ENCODE measurements around the gene WDR54. TPM values are rescaled to one million over a fixed set of nuclear protein-coding genes. Genes with fewer than 3 reads are reported as not detected.

The WDR54 gene
- total RNA-seq, 1 experiment from 2014 or later, result 27.7 TPM

DNA sequence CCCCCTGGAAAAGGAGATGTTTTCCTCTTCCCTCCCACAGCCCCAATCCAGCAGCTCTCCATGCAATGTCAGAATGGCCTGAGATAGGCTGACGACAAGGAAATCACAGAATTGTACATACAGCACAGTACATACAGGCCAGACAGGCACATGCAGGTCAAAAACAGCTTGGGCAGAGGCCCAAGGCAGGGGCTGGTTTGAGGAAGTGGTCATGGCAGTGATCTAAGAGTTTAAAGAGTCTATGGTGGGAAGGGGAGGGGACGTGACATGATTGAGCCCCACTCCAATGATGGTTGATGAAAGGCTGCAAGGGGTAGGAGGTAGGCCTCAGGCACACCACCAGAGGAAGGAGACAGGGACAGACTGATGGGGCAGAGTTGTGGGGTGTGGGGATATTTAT lies 45.7 kb upstream of the WDR54 start:
- no peak for TF ChIP-seq TCF7L2 (IDR thresholded peaks at IDR 0.05; ENCODE audit: low read depth, low read length)
- TF ChIP-seq, protein P1, sequence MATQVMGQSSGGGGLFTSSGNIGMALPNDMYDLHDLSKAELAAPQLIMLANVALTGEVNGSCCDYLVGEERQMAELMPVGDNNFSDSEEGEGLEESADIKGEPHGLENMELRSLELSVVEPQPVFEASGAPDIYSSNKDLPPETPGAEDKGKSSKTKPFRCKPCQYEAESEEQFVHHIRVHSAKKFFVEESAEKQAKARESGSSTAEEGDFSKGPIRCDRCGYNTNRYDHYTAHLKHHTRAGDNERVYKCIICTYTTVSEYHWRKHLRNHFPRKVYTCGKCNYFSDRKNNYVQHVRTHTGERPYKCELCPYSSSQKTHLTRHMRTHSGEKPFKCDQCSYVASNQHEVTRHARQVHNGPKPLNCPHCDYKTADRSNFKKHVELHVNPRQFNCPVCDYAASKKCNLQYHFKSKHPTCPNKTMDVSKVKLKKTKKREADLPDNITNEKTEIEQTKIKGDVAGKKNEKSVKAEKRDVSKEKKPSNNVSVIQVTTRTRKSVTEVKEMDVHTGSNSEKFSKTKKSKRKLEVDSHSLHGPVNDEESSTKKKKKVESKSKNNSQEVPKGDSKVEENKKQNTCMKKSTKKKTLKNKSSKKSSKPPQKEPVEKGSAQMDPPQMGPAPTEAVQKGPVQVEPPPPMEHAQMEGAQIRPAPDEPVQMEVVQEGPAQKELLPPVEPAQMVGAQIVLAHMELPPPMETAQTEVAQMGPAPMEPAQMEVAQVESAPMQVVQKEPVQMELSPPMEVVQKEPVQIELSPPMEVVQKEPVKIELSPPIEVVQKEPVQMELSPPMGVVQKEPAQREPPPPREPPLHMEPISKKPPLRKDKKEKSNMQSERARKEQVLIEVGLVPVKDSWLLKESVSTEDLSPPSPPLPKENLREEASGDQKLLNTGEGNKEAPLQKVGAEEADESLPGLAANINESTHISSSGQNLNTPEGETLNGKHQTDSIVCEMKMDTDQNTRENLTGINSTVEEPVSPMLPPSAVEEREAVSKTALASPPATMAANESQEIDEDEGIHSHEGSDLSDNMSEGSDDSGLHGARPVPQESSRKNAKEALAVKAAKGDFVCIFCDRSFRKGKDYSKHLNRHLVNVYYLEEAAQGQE (IDR thresholded peaks at IDR 0.05; ENCODE audit: insufficient read depth in 1 of 2, low read depth in 2 of 2, low read length in 1 of 2), result no peak
- TF ChIP-seq SIN3A (IDR thresholded peaks at IDR 0.05; ENCODE audit: borderline replicate concordance, insufficient read depth, low read depth, low read length), result no peak
- TF ChIP-seq POLR2AphosphoS5 (IDR thresholded peaks at IDR 0.05; ENCODE audit: low read depth, low read length), result no peak
- TF ChIP-seq, protein P2, sequence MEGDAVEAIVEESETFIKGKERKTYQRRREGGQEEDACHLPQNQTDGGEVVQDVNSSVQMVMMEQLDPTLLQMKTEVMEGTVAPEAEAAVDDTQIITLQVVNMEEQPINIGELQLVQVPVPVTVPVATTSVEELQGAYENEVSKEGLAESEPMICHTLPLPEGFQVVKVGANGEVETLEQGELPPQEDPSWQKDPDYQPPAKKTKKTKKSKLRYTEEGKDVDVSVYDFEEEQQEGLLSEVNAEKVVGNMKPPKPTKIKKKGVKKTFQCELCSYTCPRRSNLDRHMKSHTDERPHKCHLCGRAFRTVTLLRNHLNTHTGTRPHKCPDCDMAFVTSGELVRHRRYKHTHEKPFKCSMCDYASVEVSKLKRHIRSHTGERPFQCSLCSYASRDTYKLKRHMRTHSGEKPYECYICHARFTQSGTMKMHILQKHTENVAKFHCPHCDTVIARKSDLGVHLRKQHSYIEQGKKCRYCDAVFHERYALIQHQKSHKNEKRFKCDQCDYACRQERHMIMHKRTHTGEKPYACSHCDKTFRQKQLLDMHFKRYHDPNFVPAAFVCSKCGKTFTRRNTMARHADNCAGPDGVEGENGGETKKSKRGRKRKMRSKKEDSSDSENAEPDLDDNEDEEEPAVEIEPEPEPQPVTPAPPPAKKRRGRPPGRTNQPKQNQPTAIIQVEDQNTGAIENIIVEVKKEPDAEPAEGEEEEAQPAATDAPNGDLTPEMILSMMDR (IDR thresholded peaks at IDR 0.05), result no peak
- BruUV-seq (replicated peaks), result no TSS peak
- in situ Hi-C loops (cut with HindIII; ENCODE audit: low pct_unique_long_range_greater_than_20kb, low sequenced_read_pairs) (no loop called here), intact Hi-C loops (cut with micrococcal nuclease; ENCODE audit: unreplicated experiment) (no loop called here)
- CTCF ChIA-PET, result no interaction called here
- DNase-seq (ENCODE audit: low read depth, low spot score), result no peak
- Histone ChIP-seq H3K36me3 (ENCODE audit: control insufficient read depth, insufficient read depth, low read length) (peaks cover 2% of the 10 kb centered on the region; the same call in 1 of the 2 replicates), H3K27ac (ENCODE audit: low read length) (no peak overlapping the region), H3K27me3 (ENCODE audit: control insufficient read depth, insufficient read depth, low read length) (no peaks in the 10 kb centered on the region), H3K9me3 (ENCODE audit: control insufficient read depth, insufficient read depth, low read depth, low read length) (no peaks in the 10 kb centered on the region), H3K4me1 (ENCODE audit: control insufficient read depth, insufficient read depth, low read length) (peaks cover 6% of the 10 kb centered on the region; the same call in 1 of the 2 replicates), H3K4me3 (ENCODE audit: low read depth in 2 of 2, low read length in 2 of 2) (no peak overlapping the region)
- ATAC-seq, result no peak
- POLR2A ChIA-PET, result no interaction called here

DNA sequence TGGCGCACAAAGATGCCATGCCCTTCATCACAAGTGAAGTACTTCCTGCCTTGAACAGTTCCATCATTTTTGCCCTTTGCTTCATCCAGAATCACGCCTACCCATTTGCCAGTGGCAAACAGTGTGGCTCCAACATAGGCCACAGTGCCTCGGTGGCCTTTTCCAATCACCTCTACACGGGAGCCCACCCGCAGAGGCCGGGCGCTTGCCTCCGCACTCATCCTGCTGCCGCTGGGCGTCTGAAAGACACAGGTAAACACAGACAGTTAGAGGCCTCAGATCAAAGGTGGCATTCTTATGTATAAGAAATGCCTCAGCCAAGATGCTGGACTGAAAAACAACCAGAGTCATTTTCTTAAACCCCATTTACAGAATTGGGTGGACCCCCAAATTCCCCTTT lies 43.5 kb upstream of the WDR54 start:
- Histone ChIP-seq H3K27ac (ENCODE audit: low read length) (no peak overlapping the region), H3K36me3 (ENCODE audit: control insufficient read depth, insufficient read depth, low read length) (peaks cover 2% of the 10 kb centered on the region; the same call in 1 of the 2 replicates), H3K4me1 (ENCODE audit: control insufficient read depth, insufficient read depth, low read length) (peaks cover 6% of the 10 kb centered on the region; the same call in 1 of the 2 replicates), H3K9me3 (ENCODE audit: control insufficient read depth, insufficient read depth, low read depth, low read length) (no peaks in the 10 kb centered on the region), H3K4me3 (ENCODE audit: low read depth in 2 of 2, low read length in 2 of 2) (no peak overlapping the region), H3K27me3 (ENCODE audit: control insufficient read depth, insufficient read depth, low read length) (no peaks in the 10 kb centered on the region)
- DNase-seq (ENCODE audit: low read depth, low spot score), result no peak
- ChIA-PET POLR2A (no interaction called here), CTCF (no interaction called here)
- no peak for ATAC-seq
- TF ChIP-seq SIN3A (IDR thresholded peaks at IDR 0.05; ENCODE audit: borderline replicate concordance, insufficient read depth, low read depth, low read length) (no peak), POLR2AphosphoS5 (IDR thresholded peaks at IDR 0.05; ENCODE audit: low read depth, low read length) (no peak), TCF7L2 (IDR thresholded peaks at IDR 0.05; ENCODE audit: low read depth, low read length) (no peak)
- TF ChIP-seq, protein P2 (IDR thresholded peaks at IDR 0.05), result no peak
- TF ChIP-seq, protein P1 (IDR thresholded peaks at IDR 0.05; ENCODE audit: insufficient read depth in 1 of 2, low read depth in 2 of 2, low read length in 1 of 2), result no peak
- BruUV-seq (replicated peaks), result no TSS peak
- intact Hi-C loops (cut with micrococcal nuclease; ENCODE audit: unreplicated experiment), result no loop called here
- in situ Hi-C loops (cut with HindIII; ENCODE audit: low pct_unique_long_range_greater_than_20kb, low sequenced_read_pairs), result no loop called here
